Fibroblast of villous mesenchyme (primary cell): ENCODE results near the gene SYVN1. TPM values are rescaled to one million over a fixed set of nuclear protein-coding genes. Genes with fewer than 3 reads are reported as not detected.

ENCODE experiments used
- DNase-seq: peaks from one replicate; pipeline ENCODE4 v3.0.0-alpha.2; 2010; ENCODE audit warnings: low read depth
- H3K4me3 ChIP-seq: 2 replicates; pipeline ENCODE4 v1.5.1; 2011; ENCODE audit warnings: low read depth, mild to moderate bottlenecking, low read length
- CTCF ChIP-seq: IDR thresholded peaks from 2 replicates; pipeline ENCODE4 v1.5.1; 2012; ENCODE audit warnings: low read depth, mild to moderate bottlenecking, low read length; ENCODE audit not compliant: insufficient read depth
- total RNA-seq: library from RNA; depleted of rRNA; stranded (reverse); fragments of >200 nt; gene quantifications from 2 replicates; pipeline ENCODE4 v1.2.3, GENCODE V29; 2012

The SYVN1 gene
- total RNA-seq, 1 donor = 13.0 TPM

- DNase-seq = no peak
- no peak overlapping the region for H3K4me3 ChIP-seq
- TF ChIP-seq CTCF = no peak
These were observed 38.3 kb upstream of the SYVN1 start for GRCh38 chr11:65172600-65172999.

- DNase-seq = peak; percentile 47
- no peak within 1 kb of the TSS for H3K4me3 ChIP-seq
- TF ChIP-seq CTCF = no peak
These were observed 35.8 kb upstream of the SYVN1 start, which contains the start of gene SPDYC for GRCh38 chr11:65170058-65170534. Gene SPDYC, plus strand, starts transcription at chr11:65170233. Its CDS starts 1,125 bp downstream, at chr11:65171358.

- peak; percentile 37 for DNase-seq
- TF ChIP-seq CTCF = no peak
- H3K4me3 ChIP-seq = no peak overlapping the region
These were observed 34.9 kb upstream of the SYVN1 start for GRCh38 chr11:65169164-65169641.

- no peak for DNase-seq
- no peak for TF ChIP-seq CTCF
- H3K4me3 ChIP-seq = no peak overlapping the region
These were observed 33.3 kb upstream of the SYVN1 start for GRCh38 chr11:65167656-65168055.

GRCh38 chr11:65166893-65167292, 32.6 kb upstream of the SYVN1 start:
- no peak overlapping the region for H3K4me3 ChIP-seq
- TF ChIP-seq CTCF = no peak
- DNase-seq = no peak

GRCh38 chr11:65165410-65166317, 31.3 kb upstream of the SYVN1 start:
- H3K4me3 ChIP-seq = no peak overlapping the region

More at GRCh38 chr11:65165410-65166317, 31.3 kb upstream of the SYVN1 start:
- no peak for DNase-seq
- no peak for TF ChIP-seq CTCF
